ENCODE results near the gene TLR9. TPM values are rescaled to one million over a fixed set of nuclear protein-coding genes. Genes with fewer than 3 reads are reported as not detected.

Gene TLR9
- total RNA-seq, 1 experiment from 2014 or later = not detected

DNA sequence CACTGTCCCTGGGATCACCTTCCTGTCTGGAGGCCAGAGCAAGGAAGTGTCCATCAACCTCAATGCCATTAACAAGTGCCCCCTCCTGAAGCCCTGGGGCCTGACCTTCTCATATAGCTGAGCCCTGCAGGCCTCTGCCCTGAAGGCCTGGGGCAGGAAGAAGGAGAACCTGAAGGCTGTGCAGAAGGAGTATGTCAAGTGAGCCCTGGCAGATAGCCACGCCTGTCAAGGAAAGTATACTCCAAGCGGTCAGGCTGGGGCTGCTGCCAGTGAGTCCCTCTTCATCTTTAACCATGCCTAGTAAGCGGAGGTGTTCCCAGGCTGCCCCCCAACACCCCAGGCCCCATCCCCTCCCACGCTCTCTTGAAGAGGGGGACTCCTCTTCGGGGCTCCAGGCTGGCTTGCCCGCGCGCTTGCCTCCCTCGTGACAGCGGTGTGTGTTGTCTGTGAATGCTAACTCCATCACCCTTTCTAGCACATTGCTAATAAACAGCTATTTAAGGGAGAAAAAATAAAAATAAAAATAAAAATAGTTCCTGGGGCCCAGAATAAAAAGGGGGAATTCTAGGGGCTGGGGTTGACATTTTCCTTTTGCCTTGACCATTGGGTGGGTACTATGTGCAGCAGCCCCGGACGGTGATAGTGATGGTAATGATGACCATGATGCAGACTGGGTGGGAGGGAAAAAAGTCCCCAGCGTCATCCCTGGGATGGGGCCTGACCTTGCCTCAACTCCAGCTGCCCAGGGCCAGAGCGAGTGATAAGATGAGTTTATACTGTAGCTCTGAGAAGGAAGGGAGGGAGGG is 30.8 kb downstream of the TLR9 start:
- H3K27ac ChIP-seq (ENCODE audit: insufficient read length, low read depth, low read length) = no peak overlapping the region
- no peak overlapping the region for H3K27ac Mint-ChIP-seq
- H3K4me1 Mint-ChIP-seq = peaks cover 19 to 26% of the 10 kb centered on the region in 2 experiments
- no peak overlapping the region for H4K5ac ChIP-seq (ENCODE audit: insufficient read length, low read depth, low read length)
- H2BK20ac ChIP-seq (ENCODE audit: low read depth, low read length, poor library complexity, severe bottlenecking) = no peak overlapping the region
- no peak overlapping the region for H2AFZ ChIP-seq (ENCODE audit: low read length)
- H3K9ac ChIP-seq (ENCODE audit: extremely low read depth, insufficient read length, low read length) = no peak overlapping the region
- H4K20me1 ChIP-seq (ENCODE audit: control insufficient read depth, insufficient read depth, insufficient read length) = no peaks in the 10 kb centered on the region
- TF ChIP-seq, protein P1, sequence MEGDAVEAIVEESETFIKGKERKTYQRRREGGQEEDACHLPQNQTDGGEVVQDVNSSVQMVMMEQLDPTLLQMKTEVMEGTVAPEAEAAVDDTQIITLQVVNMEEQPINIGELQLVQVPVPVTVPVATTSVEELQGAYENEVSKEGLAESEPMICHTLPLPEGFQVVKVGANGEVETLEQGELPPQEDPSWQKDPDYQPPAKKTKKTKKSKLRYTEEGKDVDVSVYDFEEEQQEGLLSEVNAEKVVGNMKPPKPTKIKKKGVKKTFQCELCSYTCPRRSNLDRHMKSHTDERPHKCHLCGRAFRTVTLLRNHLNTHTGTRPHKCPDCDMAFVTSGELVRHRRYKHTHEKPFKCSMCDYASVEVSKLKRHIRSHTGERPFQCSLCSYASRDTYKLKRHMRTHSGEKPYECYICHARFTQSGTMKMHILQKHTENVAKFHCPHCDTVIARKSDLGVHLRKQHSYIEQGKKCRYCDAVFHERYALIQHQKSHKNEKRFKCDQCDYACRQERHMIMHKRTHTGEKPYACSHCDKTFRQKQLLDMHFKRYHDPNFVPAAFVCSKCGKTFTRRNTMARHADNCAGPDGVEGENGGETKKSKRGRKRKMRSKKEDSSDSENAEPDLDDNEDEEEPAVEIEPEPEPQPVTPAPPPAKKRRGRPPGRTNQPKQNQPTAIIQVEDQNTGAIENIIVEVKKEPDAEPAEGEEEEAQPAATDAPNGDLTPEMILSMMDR (conservative IDR thresholded peaks at IDR 0.05) = no peak
- no peak overlapping the region for H2BK15ac ChIP-seq (ENCODE audit: low read depth, low read length)
- no peaks in the 10 kb centered on the region for H3K79me1 ChIP-seq (ENCODE audit: insufficient read depth, low read depth, low read length, poor library complexity, severe bottlenecking)
- H2AK5ac ChIP-seq (ENCODE audit: insufficient read length, low read length) = no peak overlapping the region
- no peak overlapping the region for H3K4me2 ChIP-seq (ENCODE audit: insufficient read depth, insufficient read length, low read length)
- no peak overlapping the region for H3K23ac ChIP-seq (ENCODE audit: insufficient read length, low read depth, low read length)
- no peak overlapping the region for H2BK120ac ChIP-seq (ENCODE audit: low read depth, low read length, poor library complexity, severe bottlenecking)
- H3K23me2 ChIP-seq (ENCODE audit: insufficient read length, low read depth, low read length, poor library complexity, severe bottlenecking) = peaks cover 7% of the 10 kb centered on the region
- H3K27me3 ChIP-seq (ENCODE audit: insufficient read depth, low read length) = no peaks in the 10 kb centered on the region; the same call in 1 of the 2 replicates
- H3K4me1 ChIP-seq (ENCODE audit: insufficient read depth, low read length) = no peaks in the 10 kb centered on the region
- no peak overlapping the region for H3K4ac ChIP-seq (ENCODE audit: low read depth, low read length)
- H3K4me3 Mint-ChIP-seq = no peak overlapping the region
- no peak overlapping the region for H3T11ph ChIP-seq (ENCODE audit: low read length)
- no peak overlapping the region for H4K91ac ChIP-seq (ENCODE audit: insufficient read length, low read depth, low read length)
- no CpG with 5 or more reads among the region's 14 CpGs for WGBS (ENCODE audit: extremely low coverage, insufficient read length, low lambda C conversion rate)
- no peak overlapping the region for H2BK12ac ChIP-seq (ENCODE audit: insufficient read length, low read depth, low read length)
- no peak overlapping the region for H3K14ac ChIP-seq (ENCODE audit: insufficient read depth, low read length)
- no peak overlapping the region for H4K8ac ChIP-seq (replicated peaks; ENCODE audit: insufficient read length, low read depth, low read length)
- no peak overlapping the region for H3K56ac ChIP-seq (ENCODE audit: insufficient read length, low read depth, low read length)
- H3K79me2 ChIP-seq (ENCODE audit: insufficient read depth, low read length) = no peaks in the 10 kb centered on the region
- H3K27me3 Mint-ChIP-seq (ENCODE audit: low read depth) = peaks cover 12% of the 10 kb centered on the region
- H3K9me3 ChIP-seq (ENCODE audit: control insufficient read depth, low read depth, low read length) = no peaks in the 10 kb centered on the region
- peaks cover 3 to 8% (median 5%) of the 10 kb centered on the region in 3 experiments; a peak in 5 of 7 replicates for H3K36me3 Mint-ChIP-seq (ENCODE audit: insufficient read depth in 1 of 3, low read depth in 3 of 3)
- H3K9me3 Mint-ChIP-seq = no peaks in the 10 kb centered on the region
- no peak overlapping the region for H2BK5ac ChIP-seq (ENCODE audit: insufficient read length, low read length)
- H3K18ac ChIP-seq (ENCODE audit: insufficient read length, low read depth, low read length) = no peak overlapping the region
- DNase-seq = no peak
